ENCODE results near the gene SLC35B4.

Gene SLC35B4

GRCh38 chr7:134351424-134351823 lies 34.7 kb upstream of the SLC35B4 start:
- DNase-seq, result no peak
- no peaks in the 10 kb centered on the region for H3K4me1 ChIP-seq
- no peak overlapping the region for H3K4me3 ChIP-seq (ENCODE audit: low read depth, low read length)
- H3K36me3 ChIP-seq, result no peaks in the 10 kb centered on the region
- TF ChIP-seq CTCF (IDR thresholded peaks at IDR 0.05; ENCODE audit: low read depth, low read length), result no peak
- H3K27me3 ChIP-seq, result no peaks in the 10 kb centered on the region
- no peaks in the 10 kb centered on the region for H3K9me3 ChIP-seq

GRCh38 chr7:134350709-134351108 lies 34.0 kb upstream of the SLC35B4 start:
- Histone ChIP-seq H3K9me3 (no peaks in the 10 kb centered on the region), H3K27me3 (no peaks in the 10 kb centered on the region), H3K4me3 (ENCODE audit: low read depth, low read length) (no peak overlapping the region), H3K36me3 (no peaks in the 10 kb centered on the region), H3K4me1 (no peaks in the 10 kb centered on the region)
- TF ChIP-seq CTCF (IDR thresholded peaks at IDR 0.05; ENCODE audit: low read depth, low read length), result no peak
- no peak for DNase-seq

- Histone ChIP-seq H3K27me3 (no peaks in the 10 kb centered on the region), H3K36me3 (no peaks in the 10 kb centered on the region), H3K4me3 (ENCODE audit: low read depth, low read length) (no peak overlapping the region), H3K9me3 (no peaks in the 10 kb centered on the region), H3K4me1 (no peaks in the 10 kb centered on the region)
- no peak for DNase-seq
- peak; percentile 17 for TF ChIP-seq CTCF (IDR thresholded peaks at IDR 0.05; ENCODE audit: low read depth, low read length)
These were observed 30.8 kb upstream of the SLC35B4 start for GRCh38 chr7:134347567-134347966.

GRCh38 chr7:134343796-134344195 lies 27.1 kb upstream of the SLC35B4 start:
- no peak for DNase-seq

GRCh38 chr7:134343136-134343535 lies 26.4 kb upstream of the SLC35B4 start:
- H3K27me3 ChIP-seq, result no peaks in the 10 kb centered on the region
- H3K4me1 ChIP-seq, result no peaks in the 10 kb centered on the region
- no peak for TF ChIP-seq CTCF (IDR thresholded peaks at IDR 0.05; ENCODE audit: low read depth, low read length)
- H3K4me3 ChIP-seq (ENCODE audit: low read depth, low read length), result no peak overlapping the region
- DNase-seq, result no peak
- no peaks in the 10 kb centered on the region for H3K36me3 ChIP-seq
- H3K9me3 ChIP-seq, result no peaks in the 10 kb centered on the region

More at GRCh38 chr7:134343796-134344195, 27.1 kb upstream of the SLC35B4 start:
- Histone ChIP-seq H3K27me3 (no peaks in the 10 kb centered on the region), H3K9me3 (no peaks in the 10 kb centered on the region), H3K4me3 (ENCODE audit: low read depth, low read length) (no peak overlapping the region), H3K4me1 (no peaks in the 10 kb centered on the region), H3K36me3 (no peaks in the 10 kb centered on the region)
- no peak for TF ChIP-seq CTCF (IDR thresholded peaks at IDR 0.05; ENCODE audit: low read depth, low read length)

- Histone ChIP-seq H3K4me3 (ENCODE audit: low read depth, low read length) (no peak overlapping the region), H3K27me3 (no peaks in the 10 kb centered on the region), H3K36me3 (no peaks in the 10 kb centered on the region), H3K4me1 (no peaks in the 10 kb centered on the region), H3K9me3 (no peaks in the 10 kb centered on the region)
- no peak for DNase-seq
- no peak for TF ChIP-seq CTCF (IDR thresholded peaks at IDR 0.05; ENCODE audit: low read depth, low read length)
These were observed 22.7 kb upstream of the SLC35B4 start for GRCh38 chr7:134339475-134339874.

All from BE2C (cell line).